PC-9 (cell line): ENCODE data around the gene INTS4. TPM values are rescaled to one million over a fixed set of nuclear protein-coding genes. Genes with fewer than 3 reads are reported as not detected.

Experiments
- BruUV-seq: library from RNA; stranded (reverse); fragments of 400-500 nt; replicated peaks from 2 replicates; lab custom pipeline; 2021; lab: Mats Ljungman, UMichigan
- CTCF ChIA-PET: fragments of 300-600 bp; sonication (Branson Sonifier 250); formaldehyde crosslinking; loops from one replicate; lab custom pipeline; 2022; ENCODE audit warnings: antibody characterized with exemption; lab: Charles Lee
- POLR2A ChIA-PET: fragments of 300-600 bp; sonication (Branson Sonifier 250); formaldehyde crosslinking; loops from one replicate; lab custom pipeline; 2022; ENCODE audit warnings: antibody characterized with exemption; ENCODE audit not compliant: unreplicated experiment; lab: Charles Lee
- DNase-seq, 2 experiments: peaks; one replicate each; pipeline versions ENCODE4 v3.0.0 to v3.0.0-alpha.2; 2015 to 2022; ENCODE audit warnings: mixed read lengths in 1 of 2
- H2AFZ ChIP-seq: fragments of 200-600 bp; sonication (generic); 2 replicates; pipeline ENCODE4 v1.8.1; 2017; ENCODE audit warnings: antibody characterized with exemption
- H3F3A ChIP-seq: fragments of 200-600 bp; sonication (generic); 2 replicates; pipeline ENCODE4 v1.8.1; 2017; ENCODE audit warnings: antibody characterized with exemption, mild to moderate bottlenecking, low read depth; ENCODE audit not compliant: insufficient read depth
- H3K27ac ChIP-seq: fragments of 200-600 bp; sonication (generic); 2 replicates; pipeline ENCODE4 v1.6.1; 2016; ENCODE audit warnings: mixed run types
- H3K27me3 ChIP-seq: fragments of 200-600 bp; sonication (generic); 2 replicates; pipeline ENCODE4 v1.6.1; 2016; ENCODE audit warnings: low read depth, mixed run types; ENCODE audit not compliant: insufficient read depth
- H3K36me3 ChIP-seq: fragments of 200-600 bp; sonication (generic); 2 replicates; pipeline ENCODE4 v1.6.1; 2016; ENCODE audit warnings: low read depth, mixed run types
- H3K4me1 ChIP-seq: fragments of 200-600 bp; sonication (generic); replicated peaks from 2 replicates; pipeline ENCODE4 v1.6.1; 2016; ENCODE audit warnings: mixed run types; ENCODE audit not compliant: insufficient read depth
- H3K4me2 ChIP-seq: fragments of 200-600 bp; sonication (generic); 2 replicates; pipeline ENCODE4 v1.6.1; 2017; ENCODE audit warnings: mixed run types
- H3K4me3 ChIP-seq: fragments of 200-600 bp; sonication (generic); 2 replicates; pipeline ENCODE4 v1.6.1; 2016; ENCODE audit warnings: mixed run types
- H3K79me2 ChIP-seq: fragments of 200-600 bp; sonication (generic); 2 replicates; pipeline ENCODE4 v1.6.1; 2017; ENCODE audit warnings: low read depth, mixed run types
- H3K9me2 ChIP-seq: fragments of 200-600 bp; sonication (generic); 2 replicates; pipeline ENCODE4 v1.8.1; 2017; ENCODE audit warnings: mild to moderate bottlenecking; ENCODE audit not compliant: insufficient read depth
- H3K9me3 ChIP-seq: fragments of 200-600 bp; sonication (generic); 2 replicates; pipeline ENCODE4 v1.8.1; 2016; ENCODE audit warnings: low read depth; ENCODE audit not compliant: insufficient read depth
- H4K20me1 ChIP-seq: fragments of 200-600 bp; sonication (generic); 2 replicates; pipeline ENCODE4 v1.8.1; 2017; ENCODE audit not compliant: insufficient read depth
- CTCF ChIP-seq: fragments of 200-600 bp; sonication (generic); conservative IDR thresholded peaks from 2 replicates; pipeline ENCODE4 v1.6.1; 2017; ENCODE audit warnings: mixed run types, antibody characterized with exemption, mild to moderate bottlenecking, moderate library complexity
- EZH2 ChIP-seq: fragments of 200-600 bp; sonication (generic); IDR thresholded peaks from 2 replicates; pipeline ENCODE4 v1.8.0; 2017; ENCODE audit warnings: antibody characterized with exemption, low read depth
- intact Hi-C: fragments of 100-400 bp; cut with micrococcal nuclease; formaldehyde crosslinking; loops from one replicate; pipeline ENCODE4 v1.10.0; 2022; ENCODE audit not compliant: unreplicated experiment
- total RNA-seq: library from RNA; stranded (reverse); gene quantifications from 2 replicates; pipeline ENCODE4 v1.2.3, GENCODE V29; 2021

INTS4 gene
- total RNA-seq, 1 experiment from 2014 or later: 53.8 TPM

GRCh38 chr11:78022397-78023396 is 28.2 kb upstream of the INTS4 start, which contains the start of gene KCTD14:
Gene KCTD14, minus strand, starts transcription at chr11:78023276. Its CDS starts 27 bp downstream, at chr11:78023249.
- no TSS peak for BruUV-seq
- intact Hi-C loops: loop anchor here (1.0 kb wide), 1 partner anchor 27 kb away; no protein-coding TSS in a partner anchor
- ChIA-PET POLR2A (interaction anchor here (0.6 kb wide), 1 partner anchor 395 kb away, joined by 3 read pairs; the partner anchor contains the start of gene GAB2), CTCF (no interaction called here)
- Histone ChIP-seq H3K4me2 (peak within 1 kb of the TSS; percentile 49), H2AFZ (0 out of 2 replicates have a peak within 1 kb of the TSS, but pooled peaks have one; percentile 18), H3K9me3 (no peaks in the 10 kb centered on the region), H3K4me1 (peaks cover 17% of the 10 kb centered on the region), H3K27ac (no peak within 1 kb of the TSS), H3K79me2 (no peaks in the 10 kb centered on the region), H4K20me1 (no peaks in the 10 kb centered on the region), H3K9me2 (no peaks in the 10 kb centered on the region), H3F3A (peaks cover 15% of the 10 kb centered on the region; the same call in 1 of the 2 replicates), H3K27me3 (no peaks in the 10 kb centered on the region), H3K4me3 (peak within 1 kb of the TSS; percentile 37; the same call in 1 of the 2 replicates), H3K36me3 (no peaks in the 10 kb centered on the region)
- TF ChIP-seq EZH2 (no peak), CTCF (no peak)
- DNase-seq: peak in 1 of 2 experiments; percentile 73

- Histone ChIP-seq H3K79me2 (no peaks in the 10 kb centered on the region), H4K20me1 (no peaks in the 10 kb centered on the region), H3K9me2 (no peaks in the 10 kb centered on the region), H3K27ac (no peak overlapping the region), H3K36me3 (no peaks in the 10 kb centered on the region), H3K4me1 (peaks cover 10% of the 10 kb centered on the region), H2AFZ (no peak overlapping the region), H3K9me3 (no peaks in the 10 kb centered on the region), H3K27me3 (no peaks in the 10 kb centered on the region), H3K4me3 (no peak overlapping the region), H3K4me2 (no peak overlapping the region), H3F3A (peaks cover 12% of the 10 kb centered on the region; the same call in 1 of the 2 replicates)
- ChIA-PET CTCF (no interaction called here), POLR2A (interaction anchor here (0.6 kb wide), 1 partner anchor 58 kb away, joined by 6 read pairs; no protein-coding TSS in a partner anchor)
- no peak for TF ChIP-seq EZH2
- TF ChIP-seq CTCF: no peak
- intact Hi-C loops: loop anchor here (1.0 kb wide), 1 partner anchor 26 kb away; no protein-coding TSS in a partner anchor
- BruUV-seq: no TSS peak
- no peak for DNase-seq
Measured at GRCh38 chr11:78021611-78022010, 27.1 kb upstream of the INTS4 start.

- CTCF ChIA-PET: interaction anchor here (0.5 to 0.6 kb wide), 2 partner anchors 13 to 412 kb away, joined by 3 to 11 read pairs; no protein-coding TSS in a partner anchor
- Histone ChIP-seq H3F3A (peaks cover 12% of the 10 kb centered on the region; the same call in 1 of the 2 replicates), H4K20me1 (no peaks in the 10 kb centered on the region), H3K79me2 (no peaks in the 10 kb centered on the region), H3K4me3 (no peak overlapping the region), H3K36me3 (no peaks in the 10 kb centered on the region), H3K9me2 (no peaks in the 10 kb centered on the region), H3K27ac (no peak overlapping the region), H3K4me2 (no peak overlapping the region), H3K9me3 (no peaks in the 10 kb centered on the region), H2AFZ (no peak overlapping the region), H3K27me3 (no peaks in the 10 kb centered on the region), H3K4me1 (peaks cover 10% of the 10 kb centered on the region)
- intact Hi-C loops: no loop called here
- POLR2A ChIA-PET: interaction anchor here (0.5 kb wide), 1 partner anchor 39 kb away, joined by 6 read pairs; no protein-coding TSS in a partner anchor
- DNase-seq: peak in 1 of 2 experiments; percentile 41
- no TSS peak for BruUV-seq
- TF ChIP-seq CTCF (no peak), EZH2 (no peak)
Measured at GRCh38 chr11:78020246-78020645, 25.8 kb upstream of the INTS4 start.
